HEK293T (cell line): Measurements from ENCODE around the gene IL20RA.
A peak's percentile ranks its signal among the peaks of the same experiment; 100 is the strongest.

ENCODE experiments used
- CTCF ChIA-PET: fragments of 350-600 bp; formaldehyde crosslinking; extraction: SDS; loops from one replicate; lab custom pipeline; 2021; ENCODE audit warnings: antibody characterized with exemption, inconsistent platforms; lab: Yijun Ruan, JAX
- POLR2A ChIA-PET: fragments of 350-600 bp; formaldehyde crosslinking; extraction: SDS; loops from one replicate; lab custom pipeline; 2020; ENCODE audit warnings: antibody characterized with exemption, inconsistent platforms; lab: Yijun Ruan, JAX
- DNase-seq: peaks from one replicate; pipeline ENCODE4 v3.0.0; 2012; ENCODE audit warnings: mixed read lengths; ENCODE audit errors: extremely low spot score
- ARNT ChIP-seq: fragments of 450-650 bp; IDR thresholded peaks from 2 replicates; pipeline ENCODE4 v1.6.1; 2017; ENCODE audit warnings: mild to moderate bottlenecking
- BHLHE40 ChIP-seq: fragments of 450-650 bp; IDR thresholded peaks from 2 replicates; pipeline ENCODE4 v1.6.1; 2016; ENCODE audit warnings: mild to moderate bottlenecking, moderate library complexity, borderline replicate concordance
- CTBP1 ChIP-seq: fragments of 450-650 bp; IDR thresholded peaks from 2 replicates; pipeline ENCODE4 v1.6.1; 2016; ENCODE audit warnings: borderline replicate concordance
- ELF4 ChIP-seq: fragments of 450-650 bp; IDR thresholded peaks from 2 replicates; pipeline ENCODE4 v1.6.1; 2017; ENCODE audit warnings: antibody characterized with exemption
- FOXA1 ChIP-seq: fragments of 450-650 bp; IDR thresholded peaks from 2 replicates; pipeline ENCODE4 v1.6.1; 2016; ENCODE audit warnings: mild to moderate bottlenecking
- FOXK2 ChIP-seq: fragments of 450-650 bp; IDR thresholded peaks from 2 replicates; pipeline ENCODE4 v1.6.1; 2016; ENCODE audit warnings: mild to moderate bottlenecking
- FOXM1 ChIP-seq: fragments of 450-650 bp; IDR thresholded peaks from 2 replicates; pipeline ENCODE4 v1.6.1; 2017; ENCODE audit warnings: mild to moderate bottlenecking, borderline replicate concordance
- HDGF ChIP-seq: fragments of 450-650 bp; IDR thresholded peaks from 2 replicates; pipeline ENCODE4 v1.6.1; 2017; ENCODE audit warnings: antibody characterized with exemption, borderline replicate concordance
- L3MBTL2 ChIP-seq: fragments of 450-650 bp; conservative IDR thresholded peaks from 2 replicates; pipeline ENCODE4 v1.6.1; 2016; ENCODE audit warnings: mild to moderate bottlenecking
- LEF1 ChIP-seq: fragments of 450-650 bp; IDR thresholded peaks from 2 replicates; pipeline ENCODE4 v1.6.1; 2017; ENCODE audit warnings: mild to moderate bottlenecking, borderline replicate concordance
- NFRKB ChIP-seq: fragments of 450-650 bp; IDR thresholded peaks from 2 replicates; pipeline ENCODE4 v1.6.1; 2016; ENCODE audit warnings: mild to moderate bottlenecking, moderate library complexity
- PKNOX1 ChIP-seq: fragments of 450-650 bp; IDR thresholded peaks from 2 replicates; pipeline ENCODE4 v1.6.1; 2016
- SP1 ChIP-seq: fragments of 450-650 bp; IDR thresholded peaks from 2 replicates; pipeline ENCODE4 v1.6.1; 2017
- SUZ12 ChIP-seq: fragments of 450-650 bp; IDR thresholded peaks from 2 replicates; pipeline ENCODE4 v1.6.1; 2016; ENCODE audit warnings: mild to moderate bottlenecking
- TARDBP ChIP-seq: fragments of 450-650 bp; IDR thresholded peaks from 2 replicates; pipeline ENCODE4 v1.6.1; 2016
- ZNF384 ChIP-seq: fragments of 450-650 bp; IDR thresholded peaks from 2 replicates; pipeline ENCODE4 v1.6.1; 2016

Gene IL20RA

GRCh38 chr6:136968837-136969236 lies 75.9 kb downstream of the IL20RA start:
- TF ChIP-seq ARNT (no peak), FOXA1 (no peak), BHLHE40 (no peak), CTBP1 (no peak), SUZ12 (no peak), PKNOX1 (no peak), LEF1 (no peak)
- no peak for DNase-seq
- ChIA-PET CTCF (interaction anchor here (0.5 to 1.2 kb wide), 4 partner anchors 9 to 384 kb away, joined by 3 read pairs; no protein-coding TSS in a partner anchor), POLR2A (no interaction called here)

- ChIA-PET POLR2A (no interaction called here), CTCF (interaction anchor here (0.5 to 1.2 kb wide), 5 partner anchors 9 to 385 kb away, joined by 3 to 5 read pairs (median 3); no protein-coding TSS in a partner anchor)
- TF ChIP-seq ARNT: no peak
- no peak for TF ChIP-seq FOXA1
- no peak for TF ChIP-seq FOXM1
- TF ChIP-seq FOXK2: no peak
- no peak for TF ChIP-seq L3MBTL2
- TF ChIP-seq PKNOX1: no peak
- no peak for TF ChIP-seq BHLHE40
- no peak for TF ChIP-seq SUZ12
- TF ChIP-seq HDGF: no peak
- TF ChIP-seq ZNF384: no peak
- no peak for TF ChIP-seq SP1
- TF ChIP-seq NFRKB: no peak
- TF ChIP-seq ELF4: no peak
- TF ChIP-seq LEF1: no peak
- TF ChIP-seq CTBP1: no peak
- TF ChIP-seq TARDBP: no peak
- DNase-seq: peak; percentile 85
These were observed 76.7 kb downstream of the IL20RA start for GRCh38 chr6:136967876-136968752.

GRCh38 chr6:136964398-136964797 lies 80.4 kb downstream of the IL20RA start:
- POLR2A ChIA-PET: no interaction called here
- no peak for TF ChIP-seq CTBP1
- no peak for TF ChIP-seq HDGF
- no peak for TF ChIP-seq ZNF384
- no peak for TF ChIP-seq PKNOX1
- no peak for TF ChIP-seq SP1
- TF ChIP-seq FOXA1: no peak
- no peak for TF ChIP-seq FOXK2
- no peak for TF ChIP-seq ELF4
- CTCF ChIA-PET: no interaction called here
- no peak for DNase-seq

- POLR2A ChIA-PET: no interaction called here
- no peak for DNase-seq
- CTCF ChIA-PET: interaction anchor here (0.9 kb wide), 1 partner anchor 351 kb away, joined by 4 read pairs; no protein-coding TSS in a partner anchor
- TF ChIP-seq TARDBP (no peak), FOXK2 (no peak), L3MBTL2 (no peak), FOXA1 (no peak), SUZ12 (no peak)
These were observed 81.5 kb downstream of the IL20RA start for GRCh38 chr6:136963259-136963658.

- no peak for DNase-seq
- CTCF ChIA-PET: no interaction called here
- POLR2A ChIA-PET: no interaction called here
- TF ChIP-seq HDGF (no peak), SUZ12 (no peak), BHLHE40 (no peak), ELF4 (no peak), L3MBTL2 (no peak), FOXA1 (no peak), NFRKB (no peak), FOXM1 (no peak), ARNT (no peak), ZNF384 (no peak)
These were observed 82.1 kb downstream of the IL20RA start for GRCh38 chr6:136962661-136963060.

GRCh38 chr6:136961848-136962247 lies 82.9 kb downstream of the IL20RA start:
- CTCF ChIA-PET: no interaction called here
- POLR2A ChIA-PET: no interaction called here
- TF ChIP-seq FOXK2 (no peak), FOXA1 (no peak), NFRKB (no peak), SP1 (no peak), SUZ12 (no peak), FOXM1 (no peak), CTBP1 (no peak), L3MBTL2 (no peak), ARNT (no peak)
- DNase-seq: no peak
